ENCODE results near the gene CADPS.

CADPS gene

GRCh38 chr3:62548528-62549205, 326.5 kb downstream of the CADPS start:
- no peak for FAIRE-seq

- no peak for FAIRE-seq
Measured at GRCh38 chr3:62546266-62546665, 328.9 kb downstream of the CADPS start.

GRCh38 chr3:62542185-62542584, 333.0 kb downstream of the CADPS start:
- FAIRE-seq, result no peak

- no peak for FAIRE-seq
Measured at GRCh38 chr3:62539762-62540161, 335.5 kb downstream of the CADPS start.

GRCh38 chr3:62538691-62539356, 336.4 kb downstream of the CADPS start:
- no peak for FAIRE-seq

- FAIRE-seq, result no peak
Measured at GRCh38 chr3:62534326-62534725, 340.9 kb downstream of the CADPS start.

- no peak for FAIRE-seq
Measured at GRCh38 chr3:62532796-62533195, 342.4 kb downstream of the CADPS start.

- FAIRE-seq, result no peak
Measured at GRCh38 chr3:62531981-62532380, 343.2 kb downstream of the CADPS start.

GRCh38 chr3:62531493-62531892, 343.7 kb downstream of the CADPS start:
- no peak for FAIRE-seq

- no peak for FAIRE-seq
Measured at GRCh38 chr3:62529230-62529629, 346.0 kb downstream of the CADPS start.

- FAIRE-seq, result no peak
Measured at GRCh38 chr3:62527474-62527873, 347.7 kb downstream of the CADPS start.

GRCh38 chr3:62525281-62525680, 349.9 kb downstream of the CADPS start:
- no peak for FAIRE-seq

- no peak for FAIRE-seq
Measured at GRCh38 chr3:62523672-62524071, 351.5 kb downstream of the CADPS start.

- no peak for FAIRE-seq
Measured at GRCh38 chr3:62521464-62522105, 353.6 kb downstream of the CADPS start.

GRCh38 chr3:62503516-62503915, 371.7 kb downstream of the CADPS start:
- FAIRE-seq, result no peak

- FAIRE-seq, result no peak
Measured at GRCh38 chr3:62502315-62503300, 372.6 kb downstream of the CADPS start.

- FAIRE-seq, result no peak
Measured at GRCh38 chr3:62501289-62501668, 373.9 kb downstream of the CADPS start.

GRCh38 chr3:62500556-62501288, 374.5 kb downstream of the CADPS start:
- no peak for FAIRE-seq

GRCh38 chr3:62497156-62497555, 378.1 kb downstream of the CADPS start:
- no peak for FAIRE-seq

GRCh38 chr3:62496503-62496902, 378.7 kb downstream of the CADPS start:
- FAIRE-seq, result no peak

- no peak for FAIRE-seq
Measured at GRCh38 chr3:62493109-62493801, 382.0 kb downstream of the CADPS start.

GRCh38 chr3:62482961-62483360, 392.3 kb downstream of the CADPS start:
- no peak for FAIRE-seq
